ENCODE measurements around the gene NCOA5. TPM values are rescaled to one million over a fixed set of nuclear protein-coding genes. Genes with fewer than 3 reads are reported as not detected.

The NCOA5 gene
- total RNA-seq, 2 experiments from 2014 or later: 9.7 to 10.5 TPM

DNA sequence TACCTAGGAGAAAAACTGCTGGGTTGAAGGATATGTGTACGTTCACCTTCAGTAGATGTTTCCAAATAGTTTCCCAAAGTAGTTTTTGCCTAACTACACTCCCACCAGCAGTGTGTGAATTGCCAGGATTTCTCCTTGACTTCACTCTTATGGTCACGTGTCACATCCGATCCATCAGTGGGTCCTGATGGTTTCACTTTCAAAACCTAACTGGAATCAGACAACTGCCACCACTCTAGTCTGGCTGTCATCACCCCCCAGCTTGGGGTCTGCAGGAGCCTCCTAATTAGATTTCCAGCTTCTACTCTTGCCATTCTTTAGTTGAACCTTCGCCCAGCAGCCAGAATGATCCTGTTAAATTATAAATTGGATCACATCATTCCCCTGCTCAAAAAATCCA lies 69.2 kb downstream of the NCOA5 start:
- Mint-ChIP-seq H3K4me3 (no peak overlapping the region), H3K36me3 (ENCODE audit: low read depth) (no peaks in the 10 kb centered on the region), H3K4me1 (ENCODE audit: low read depth) (peaks cover 28% of the 10 kb centered on the region), H3K9me3 (no peaks in the 10 kb centered on the region), H3K27me3 (peaks cover 73% of the 10 kb centered on the region), H3K27ac (no peak overlapping the region)
- Histone ChIP-seq H3K9me3 (ENCODE audit: control insufficient read depth in 1 of 2, insufficient read depth in 1 of 2, low read length in 2 of 2) (no peaks in the 10 kb centered on the region), H3K36me3 (ENCODE audit: insufficient read depth, low read length) (no peaks in the 10 kb centered on the region), H3K4me1 (ENCODE audit: insufficient read depth, low read length) (peaks cover 25% of the 10 kb centered on the region), H3K27ac (ENCODE audit: low read depth in 1 of 2, low read length in 2 of 2) (no peak overlapping the region), H3K27me3 (ENCODE audit: control insufficient read depth in 1 of 2, insufficient read depth in 2 of 2, low read length in 2 of 2) (peaks cover 17 to 36% of the 10 kb centered on the region in 2 experiments), H3K4me3 (ENCODE audit: low read length) (no peak overlapping the region)
- intact Hi-C loops (cut with DNase I, micrococcal nuclease): loop anchor here in 1 of 2 experiments (5.0 kb wide), 2 partner anchors 88 to 327 kb away; partner anchors contain the start of gene PCIF1
- ATAC-seq (ENCODE audit: poor library complexity) (no peak), DNase-seq (no peak)
- CTCF ChIA-PET: no interaction called here
- TF ChIP-seq, protein P1, sequence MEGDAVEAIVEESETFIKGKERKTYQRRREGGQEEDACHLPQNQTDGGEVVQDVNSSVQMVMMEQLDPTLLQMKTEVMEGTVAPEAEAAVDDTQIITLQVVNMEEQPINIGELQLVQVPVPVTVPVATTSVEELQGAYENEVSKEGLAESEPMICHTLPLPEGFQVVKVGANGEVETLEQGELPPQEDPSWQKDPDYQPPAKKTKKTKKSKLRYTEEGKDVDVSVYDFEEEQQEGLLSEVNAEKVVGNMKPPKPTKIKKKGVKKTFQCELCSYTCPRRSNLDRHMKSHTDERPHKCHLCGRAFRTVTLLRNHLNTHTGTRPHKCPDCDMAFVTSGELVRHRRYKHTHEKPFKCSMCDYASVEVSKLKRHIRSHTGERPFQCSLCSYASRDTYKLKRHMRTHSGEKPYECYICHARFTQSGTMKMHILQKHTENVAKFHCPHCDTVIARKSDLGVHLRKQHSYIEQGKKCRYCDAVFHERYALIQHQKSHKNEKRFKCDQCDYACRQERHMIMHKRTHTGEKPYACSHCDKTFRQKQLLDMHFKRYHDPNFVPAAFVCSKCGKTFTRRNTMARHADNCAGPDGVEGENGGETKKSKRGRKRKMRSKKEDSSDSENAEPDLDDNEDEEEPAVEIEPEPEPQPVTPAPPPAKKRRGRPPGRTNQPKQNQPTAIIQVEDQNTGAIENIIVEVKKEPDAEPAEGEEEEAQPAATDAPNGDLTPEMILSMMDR (IDR thresholded peaks at IDR 0.05): no peak
- POLR2A ChIA-PET: no interaction called here

DNA sequence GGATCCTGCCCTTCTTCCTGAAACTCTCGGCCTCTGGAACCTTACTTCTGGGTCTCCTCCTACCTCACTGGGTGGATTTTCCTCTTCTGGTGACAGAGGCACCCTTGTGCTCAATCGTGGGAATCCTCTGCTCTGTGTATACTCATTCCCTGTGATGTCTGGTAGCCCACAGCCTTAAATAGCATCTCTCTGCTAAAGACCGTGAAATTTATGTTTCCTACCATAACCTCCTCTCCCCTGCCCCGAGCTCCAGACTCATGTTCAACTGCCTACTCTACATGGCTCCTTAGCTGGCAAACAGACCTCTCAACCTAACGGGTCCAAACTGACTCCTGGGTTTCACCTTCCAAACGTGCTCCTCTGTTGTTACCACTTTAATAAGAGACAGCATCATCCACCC lies 71.2 kb downstream of the NCOA5 start:
- TF ChIP-seq, protein P1 (IDR thresholded peaks at IDR 0.05): no peak
- Mint-ChIP-seq H3K27me3 (peaks cover 69% of the 10 kb centered on the region), H3K9me3 (no peaks in the 10 kb centered on the region), H3K36me3 (ENCODE audit: low read depth) (no peaks in the 10 kb centered on the region), H3K4me3 (no peak overlapping the region), H3K4me1 (ENCODE audit: low read depth) (peaks cover 42% of the 10 kb centered on the region), H3K27ac (no peak overlapping the region)
- POLR2A ChIA-PET: no interaction called here
- intact Hi-C loops (cut with DNase I, micrococcal nuclease): no loop called here
- no peak for DNase-seq
- Histone ChIP-seq H3K9me3 (ENCODE audit: control insufficient read depth in 1 of 2, insufficient read depth in 1 of 2, low read length in 2 of 2) (no peaks in the 10 kb centered on the region), H3K4me1 (ENCODE audit: insufficient read depth, low read length) (peaks cover 35% of the 10 kb centered on the region), H3K36me3 (ENCODE audit: insufficient read depth, low read length) (no peaks in the 10 kb centered on the region), H3K27me3 (ENCODE audit: control insufficient read depth in 1 of 2, insufficient read depth in 2 of 2, low read length in 2 of 2) (peaks cover 15 to 16% of the 10 kb centered on the region in 2 experiments), H3K27ac (ENCODE audit: low read depth in 1 of 2, low read length in 2 of 2) (no peak overlapping the region), H3K4me3 (ENCODE audit: low read length) (no peak overlapping the region)
- CTCF ChIA-PET: no interaction called here
- ATAC-seq (ENCODE audit: poor library complexity): no peak

DNA sequence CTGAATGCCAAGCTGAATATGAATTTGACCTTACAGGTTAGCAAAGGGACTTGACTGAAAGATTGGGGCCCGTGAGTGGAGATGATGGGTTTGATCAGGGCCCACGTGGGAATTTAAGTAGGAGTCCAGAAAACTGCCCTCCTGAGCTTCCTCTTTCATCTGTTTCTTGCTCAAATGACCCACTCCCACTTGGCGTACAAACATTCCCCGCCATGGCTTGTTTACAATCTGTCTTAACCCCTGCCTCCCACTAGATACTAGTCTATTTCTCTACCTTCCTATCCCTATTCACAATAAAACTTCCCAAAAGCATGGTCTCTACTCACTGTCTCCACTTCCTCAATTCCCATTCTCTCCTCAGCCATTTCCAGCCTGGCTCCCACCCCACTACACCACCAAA lies 71.7 kb downstream of the NCOA5 start:
- H3K4me3 ChIP-seq (ENCODE audit: low read length): no peak overlapping the region
- ChIA-PET POLR2A (no interaction called here), CTCF (interaction anchor here (0.8 kb wide), 1 partner anchor 31 kb away, joined by 3 read pairs; no protein-coding TSS in a partner anchor)
- peaks cover 16 to 17% of the 10 kb centered on the region in 2 experiments for H3K27me3 ChIP-seq (ENCODE audit: control insufficient read depth in 1 of 2, insufficient read depth in 2 of 2, low read length in 2 of 2)
- Mint-ChIP-seq H3K36me3 (ENCODE audit: low read depth) (no peaks in the 10 kb centered on the region), H3K4me1 (ENCODE audit: low read depth) (peaks cover 39% of the 10 kb centered on the region), H3K27me3 (peaks cover 69% of the 10 kb centered on the region), H3K9me3 (no peaks in the 10 kb centered on the region), H3K27ac (no peak overlapping the region), H3K4me3 (no peak overlapping the region)
- intact Hi-C loops (cut with DNase I, micrococcal nuclease): no loop called here
- TF ChIP-seq, protein P1 (IDR thresholded peaks at IDR 0.05): no peak
- no peaks in the 10 kb centered on the region for H3K36me3 ChIP-seq (ENCODE audit: insufficient read depth, low read length)
- ATAC-seq (ENCODE audit: poor library complexity) (no peak), DNase-seq (no peak)
- peaks cover 0 to 4% of the 10 kb centered on the region in 2 experiments for H3K9me3 ChIP-seq (ENCODE audit: control insufficient read depth in 1 of 2, insufficient read depth in 1 of 2, low read length in 2 of 2)
- H3K27ac ChIP-seq (ENCODE audit: low read depth in 1 of 2, low read length in 2 of 2): no peak overlapping the region
- peaks cover 38% of the 10 kb centered on the region for H3K4me1 ChIP-seq (ENCODE audit: insufficient read depth, low read length)
